Gastroesophageal sphincter (tissue), 3 donors: ENCODE data around the gene ENOX1.

Source experiments
- CTCF ChIP-seq, 4 experiments: fragments of 200-600 bp in 2 of 4; fragments of 450-650 bp in 2 of 4; sonication (generic) in 1 of 4; IDR thresholded peaks; one replicate each; pipeline ENCODE4 v1.5.1; 2017 to 2019; ENCODE audit warnings: antibody characterized with exemption in 4 of 4, mild to moderate bottlenecking in 2 of 4, moderate library complexity in 2 of 4
- EP300 ChIP-seq: sonication (generic); formaldehyde crosslinking; IDR thresholded peaks from one replicate; pipeline ENCODE4 v1.6.1; 2017; ENCODE audit warnings: antibody characterized with exemption, mild to moderate bottlenecking
- POLR2A ChIP-seq, 2 donors: fragments of 450-650 bp; IDR thresholded peaks; one replicate each; pipeline ENCODE4 v1.6.1; 2017; ENCODE audit warnings: antibody characterized with exemption in 2 of 2, mild to moderate bottlenecking in 2 of 2, moderate library complexity in 1 of 2
- POLR2AphosphoS5 ChIP-seq: sonication (generic); formaldehyde crosslinking; IDR thresholded peaks from one replicate; pipeline ENCODE4 v1.6.1; 2017; ENCODE audit warnings: antibody characterized with exemption

GRCh38 chr13:43482026-43482425, 304.7 kb downstream of the ENOX1 start:
- TF ChIP-seq CTCF (IDR thresholded peaks at IDR 0.05), result no peak
- no peak for TF ChIP-seq POLR2AphosphoS5
- TF ChIP-seq POLR2A (IDR thresholded peaks at IDR 0.05), result no peak
- TF ChIP-seq EP300, result no peak
